Central memory CD8-positive, alpha-beta T cell (primary cell): ENCODE results near the gene HAT1.

Source experiments
- ATAC-seq: fragments of 150-1000 bp; cut with Tn5 transposase; replicated peaks from 2 replicates; pipeline ENCODE4 v1.10.0; 2022; ENCODE audit warnings: mild to moderate bottlenecking, moderate FRiP score, moderate number of reproducible peaks; ENCODE audit not compliant: poor library complexity, severe bottlenecking; ENCODE audit errors: extremely low read depth
- DNase-seq, 2 donors: peaks; one replicate each; pipeline ENCODE4 v3.0.0; 2021; ENCODE audit warnings: low spot score in 2 of 2
- H3K27ac Mint-ChIP-seq: one replicate; pipeline ENCODE4 v1.8.0; 2022; ENCODE audit warnings: low read depth, mild to moderate bottlenecking, moderate library complexity, mixed read lengths
- H3K27me3 Mint-ChIP-seq: one replicate; pipeline ENCODE4 v1.8.0; 2022; ENCODE audit warnings: mixed read lengths
- H3K36me3 Mint-ChIP-seq: one replicate; pipeline ENCODE4 v1.8.0; 2022; ENCODE audit warnings: mild to moderate bottlenecking, moderate library complexity, mixed read lengths; ENCODE audit not compliant: insufficient read depth
- H3K4me1 Mint-ChIP-seq: one replicate; pipeline ENCODE4 v1.8.0; 2022; ENCODE audit warnings: mixed read lengths
- H3K4me3 Mint-ChIP-seq: one replicate; pipeline ENCODE4 v1.8.0; 2022; ENCODE audit warnings: mild to moderate bottlenecking, moderate library complexity, mixed read lengths
- H3K9me3 Mint-ChIP-seq: one replicate; pipeline ENCODE4 v1.8.0; 2022; ENCODE audit warnings: mixed read lengths

Gene HAT1

DNA sequence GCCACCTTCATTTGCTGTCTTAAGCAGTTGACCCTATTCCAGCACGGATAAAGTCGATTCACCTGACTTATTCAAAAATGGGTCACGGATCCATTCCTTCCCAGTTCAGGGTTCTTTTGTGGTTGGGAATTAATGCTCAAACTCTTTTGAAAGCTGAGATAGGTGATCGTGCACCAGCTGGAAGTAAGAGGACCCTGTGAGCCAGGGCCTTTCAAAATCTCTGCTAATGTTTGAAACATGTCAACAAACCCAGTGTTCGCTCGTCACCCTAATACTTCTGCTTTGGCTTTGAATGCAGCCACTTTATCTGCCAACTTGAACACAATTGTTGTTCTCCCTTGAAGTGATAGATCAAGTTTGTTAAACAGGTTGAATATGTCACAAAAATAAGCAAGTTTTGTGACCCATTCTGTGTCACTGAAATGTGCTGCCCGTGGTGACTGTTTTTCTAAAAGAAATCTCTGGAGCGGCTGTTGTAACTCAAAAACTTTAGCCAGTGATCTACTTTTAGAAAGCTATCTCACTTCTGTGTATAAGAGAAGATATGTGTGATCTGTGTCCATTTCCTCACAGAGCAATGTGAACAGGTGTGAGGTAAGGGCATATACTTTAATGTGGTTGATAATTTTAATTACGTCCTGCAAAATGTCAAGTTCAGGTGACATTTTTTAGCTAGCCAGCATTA lies 16.9 kb downstream of the HAT1 start:
- Mint-ChIP-seq H3K36me3 (peaks cover 1% of the 10 kb centered on the region), H3K4me1 (peaks cover 41% of the 10 kb centered on the region)
- no peak for ATAC-seq

DNA sequence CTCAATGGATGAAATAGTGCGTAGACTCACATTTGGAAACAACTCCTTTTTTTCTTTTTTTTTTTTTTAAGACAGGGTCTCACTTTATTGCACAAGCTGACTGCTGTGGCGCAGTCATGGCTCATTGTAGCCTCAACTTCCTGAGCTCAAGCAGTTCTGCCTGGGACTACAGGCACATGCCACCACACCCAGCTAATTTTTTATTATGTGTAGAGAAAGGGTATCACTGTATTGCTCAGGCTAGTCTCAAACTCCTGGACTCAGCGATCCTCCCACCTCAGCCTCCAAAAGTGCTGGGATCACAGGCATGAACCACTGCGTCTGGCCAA lies 17.4 kb downstream of the HAT1 start:
- Mint-ChIP-seq H3K27me3 (no peaks in the 10 kb centered on the region), H3K27ac (no peak overlapping the region), H3K36me3 (peaks cover 1% of the 10 kb centered on the region), H3K4me1 (peaks cover 37% of the 10 kb centered on the region), H3K4me3 (no peak overlapping the region), H3K9me3 (no peaks in the 10 kb centered on the region)
- ATAC-seq, result no peak
- DNase-seq, result no peak

More for the DNA sequence above, 16.9 kb downstream of the HAT1 start:
- Mint-ChIP-seq H3K27ac (no peak overlapping the region), H3K27me3 (no peaks in the 10 kb centered on the region), H3K9me3 (no peaks in the 10 kb centered on the region), H3K4me3 (no peak overlapping the region)
- DNase-seq, result no peak

DNA sequence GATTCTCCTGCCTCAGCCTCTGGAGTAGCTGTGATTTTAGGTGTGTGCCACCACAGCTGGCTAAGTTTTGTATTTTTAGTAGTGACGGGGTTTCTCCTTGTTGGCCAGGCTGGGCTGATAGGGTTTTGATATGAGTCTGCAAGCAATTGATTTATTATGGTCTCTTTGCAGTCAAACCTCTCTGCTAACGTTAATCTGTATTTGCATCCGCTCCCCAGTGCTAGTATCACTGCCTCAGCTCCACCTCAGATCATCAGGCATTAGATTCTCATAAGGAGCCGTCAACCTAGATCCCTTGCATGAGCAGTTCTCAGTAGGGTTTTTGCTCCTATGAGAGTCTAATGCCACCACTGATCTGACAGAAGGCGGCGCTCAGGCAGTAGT lies 19.0 kb downstream of the HAT1 start:
- Mint-ChIP-seq H3K4me3 (no peak overlapping the region), H3K9me3 (no peaks in the 10 kb centered on the region), H3K36me3 (no peaks in the 10 kb centered on the region), H3K4me1 (peaks cover 28% of the 10 kb centered on the region), H3K27me3 (no peaks in the 10 kb centered on the region), H3K27ac (no peak overlapping the region)
- DNase-seq, result no peak
- no peak for ATAC-seq

DNA sequence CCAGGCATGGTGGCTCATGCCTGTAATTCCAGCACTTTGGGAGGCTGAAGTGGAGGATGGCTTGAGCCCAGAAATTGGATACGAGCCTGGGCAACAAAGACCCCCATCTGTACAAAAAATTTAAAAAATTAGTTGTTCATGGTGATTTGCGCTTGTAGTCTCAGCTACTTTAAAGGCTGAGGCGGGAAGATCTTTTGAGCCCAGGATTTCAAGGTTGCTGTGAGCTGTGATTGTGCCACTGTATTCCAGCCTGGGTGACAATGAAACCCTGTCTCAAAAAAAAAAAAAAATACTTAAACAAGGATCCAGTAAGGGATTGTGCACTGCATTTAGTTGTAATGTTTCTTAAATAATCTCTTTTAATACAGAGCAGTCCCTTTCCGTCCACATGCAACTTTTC lies 21.6 kb downstream of the HAT1 start:
- H3K9me3 Mint-ChIP-seq, result no peaks in the 10 kb centered on the region
- DNase-seq, result no peak
- no peaks in the 10 kb centered on the region for H3K27me3 Mint-ChIP-seq
- H3K27ac Mint-ChIP-seq, result no peak overlapping the region
- no peak for ATAC-seq
- no peak overlapping the region for H3K4me3 Mint-ChIP-seq
- peaks cover 15% of the 10 kb centered on the region for H3K4me1 Mint-ChIP-seq
- peaks cover 6% of the 10 kb centered on the region for H3K36me3 Mint-ChIP-seq

DNA sequence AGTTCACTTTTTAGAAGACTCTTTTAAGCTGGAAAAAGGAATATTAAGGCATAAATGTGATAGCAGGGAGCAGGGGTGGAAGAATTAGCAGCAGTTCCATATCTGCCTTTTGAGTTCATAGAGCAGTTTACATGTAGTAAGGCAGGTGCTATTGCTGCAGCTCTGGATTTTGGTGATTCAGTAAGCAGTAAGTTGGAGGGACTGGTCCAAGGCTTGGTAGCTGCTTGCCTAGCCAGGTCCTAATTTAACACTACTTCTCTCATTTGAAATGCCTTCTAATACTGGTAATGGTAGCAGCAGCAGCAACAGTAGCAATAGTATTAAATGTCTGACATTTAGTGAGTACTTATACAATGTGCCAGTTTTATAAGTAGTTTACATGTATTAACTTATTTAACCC lies 30.0 kb downstream of the HAT1 start:
- Mint-ChIP-seq H3K27ac (no peak overlapping the region), H3K4me3 (no peak overlapping the region), H3K9me3 (no peaks in the 10 kb centered on the region), H3K4me1 (peaks cover 27% of the 10 kb centered on the region), H3K27me3 (no peaks in the 10 kb centered on the region), H3K36me3 (peaks cover 17% of the 10 kb centered on the region)
- DNase-seq (no peak), ATAC-seq (no peak)

DNA sequence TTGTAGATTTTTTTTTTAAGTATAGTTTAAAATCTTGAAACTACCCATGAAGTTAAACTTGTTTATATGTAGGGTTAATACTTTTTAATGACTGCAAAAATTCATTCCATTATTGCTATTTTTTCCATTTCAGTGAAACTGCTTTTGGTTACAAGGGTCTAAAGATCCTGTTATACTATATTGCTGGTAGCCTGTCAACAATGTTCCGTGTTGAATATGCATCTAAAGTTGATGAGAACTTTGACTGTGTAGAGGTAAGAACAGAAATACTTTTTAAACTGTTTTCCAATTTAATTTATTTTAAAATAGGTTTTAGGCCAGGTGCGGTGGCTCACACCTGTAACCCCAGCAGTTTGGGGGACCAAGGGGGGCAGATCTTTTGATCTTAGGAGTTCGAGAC lies 30.5 kb downstream of the HAT1 start:
- peaks cover 15% of the 10 kb centered on the region for H3K36me3 Mint-ChIP-seq
- no peak for DNase-seq
- no peak overlapping the region for H3K4me3 Mint-ChIP-seq
- ATAC-seq, result no peak
- H3K4me1 Mint-ChIP-seq, result peaks cover 27% of the 10 kb centered on the region
- H3K27me3 Mint-ChIP-seq, result no peaks in the 10 kb centered on the region
- H3K9me3 Mint-ChIP-seq, result no peaks in the 10 kb centered on the region
- no peak overlapping the region for H3K27ac Mint-ChIP-seq

DNA sequence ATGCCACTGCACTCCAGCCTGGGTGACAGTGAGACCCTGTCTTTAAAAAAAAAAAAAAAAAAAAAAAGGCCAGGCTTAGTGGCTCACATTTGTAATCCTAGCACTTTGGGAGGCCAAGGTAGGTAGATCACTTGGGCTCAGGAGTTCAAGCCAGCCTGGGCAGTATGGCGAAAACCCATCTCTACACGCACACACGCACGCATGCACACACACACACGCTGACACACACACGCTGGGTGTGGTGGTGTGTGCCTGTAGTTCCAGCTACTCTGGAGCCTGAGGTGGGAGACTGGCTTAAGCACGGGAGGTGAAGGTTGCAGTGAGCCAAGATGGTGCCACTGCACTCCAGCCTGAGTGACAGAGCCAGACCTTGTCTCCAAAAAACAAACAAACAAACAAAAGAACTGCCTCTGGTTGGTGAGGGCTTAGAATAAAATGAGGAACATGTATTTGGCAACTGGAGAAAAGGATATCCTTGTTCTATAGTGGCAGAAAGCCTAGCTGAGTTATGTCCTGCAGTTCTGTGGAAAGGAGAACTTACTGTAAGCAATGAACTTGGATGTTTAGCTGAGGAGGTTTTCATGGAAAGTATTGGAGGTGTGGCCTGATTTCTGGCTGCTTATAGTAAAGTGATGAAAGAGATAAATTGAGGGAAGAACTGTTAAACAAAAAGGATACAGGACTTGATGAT lies 34.0 kb downstream of the HAT1 start:
- Mint-ChIP-seq H3K36me3 (peaks cover 17% of the 10 kb centered on the region), H3K27ac (no peak overlapping the region), H3K27me3 (no peaks in the 10 kb centered on the region), H3K4me1 (peaks cover 36% of the 10 kb centered on the region), H3K9me3 (no peaks in the 10 kb centered on the region), H3K4me3 (no peak overlapping the region)
- ATAC-seq, result no peak
- no peak for DNase-seq

DNA sequence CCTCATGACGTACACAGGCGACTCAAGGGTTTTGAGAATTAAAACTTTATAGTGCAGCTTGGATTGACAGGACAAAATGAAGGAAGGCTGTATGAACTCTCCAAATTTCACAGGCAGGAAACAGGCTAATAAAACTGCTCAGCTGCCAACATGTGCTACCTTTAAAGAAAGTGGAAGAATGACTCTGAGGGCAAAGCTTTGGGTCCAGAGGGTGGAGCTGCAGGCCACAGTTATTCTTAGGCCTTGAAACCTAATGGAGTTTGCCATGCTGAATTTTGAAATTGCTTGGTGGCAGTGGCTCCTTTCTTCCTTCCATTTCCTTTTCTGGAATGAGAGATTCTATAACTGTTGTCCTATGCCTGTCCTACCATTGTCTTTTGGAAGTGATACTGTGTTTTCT lies 34.8 kb downstream of the HAT1 start:
- Mint-ChIP-seq H3K9me3 (no peaks in the 10 kb centered on the region), H3K36me3 (peaks cover 17% of the 10 kb centered on the region), H3K27me3 (no peaks in the 10 kb centered on the region), H3K27ac (no peak overlapping the region), H3K4me1 (peaks cover 30% of the 10 kb centered on the region), H3K4me3 (no peak overlapping the region)
- ATAC-seq (no peak), DNase-seq (no peak)

DNA sequence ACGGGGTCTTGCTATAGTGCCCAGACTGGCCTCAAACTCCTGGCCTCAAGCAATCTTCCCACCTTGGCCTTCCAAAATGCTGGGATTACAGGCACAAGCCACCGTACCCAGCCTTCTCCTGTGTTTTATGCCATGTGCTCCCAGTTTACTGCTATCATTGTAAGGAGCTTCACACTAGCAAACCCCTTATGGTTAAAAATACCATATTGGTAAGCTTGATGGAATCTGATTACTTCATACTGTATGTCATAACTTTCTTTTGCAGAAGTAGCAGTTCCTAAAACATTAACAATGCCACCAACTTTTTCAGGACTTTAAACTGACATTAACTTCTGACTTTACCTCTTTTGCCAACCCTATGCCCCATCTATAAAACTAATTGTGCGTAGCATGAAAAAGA lies 36.2 kb downstream of the HAT1 start:
- DNase-seq (no peak), ATAC-seq (no peak)
- peaks cover 30% of the 10 kb centered on the region for H3K4me1 Mint-ChIP-seq
- H3K36me3 Mint-ChIP-seq, result peaks cover 13% of the 10 kb centered on the region
- no peak overlapping the region for H3K27ac Mint-ChIP-seq
- no peaks in the 10 kb centered on the region for H3K9me3 Mint-ChIP-seq
- H3K27me3 Mint-ChIP-seq, result no peaks in the 10 kb centered on the region
- H3K4me3 Mint-ChIP-seq, result no peak overlapping the region

DNA sequence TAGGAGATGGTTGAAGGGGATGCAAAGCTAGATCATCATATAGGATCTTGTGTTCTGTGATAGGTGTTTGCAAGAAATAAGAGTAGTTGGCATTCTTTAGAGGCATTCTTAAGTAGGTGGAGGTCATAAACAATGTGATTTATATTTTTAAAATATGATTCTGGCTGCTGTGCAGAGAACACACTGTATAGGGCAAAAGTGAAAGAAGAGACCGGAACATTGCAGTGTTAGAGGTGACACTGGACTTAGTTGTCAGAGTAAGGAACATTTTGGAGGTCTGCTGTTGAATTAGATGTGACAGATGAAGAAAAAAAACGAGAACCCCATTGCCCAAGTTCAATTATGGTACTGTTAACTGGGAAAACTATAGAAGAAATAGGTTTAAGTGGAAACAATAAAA lies 37.7 kb downstream of the HAT1 start:
- no peak overlapping the region for H3K27ac Mint-ChIP-seq
- DNase-seq, result no peak
- no peaks in the 10 kb centered on the region for H3K27me3 Mint-ChIP-seq
- H3K4me1 Mint-ChIP-seq, result peaks cover 25% of the 10 kb centered on the region
- ATAC-seq, result no peak
- no peaks in the 10 kb centered on the region for H3K9me3 Mint-ChIP-seq
- H3K36me3 Mint-ChIP-seq, result peaks cover 10% of the 10 kb centered on the region
- H3K4me3 Mint-ChIP-seq, result no peak overlapping the region

DNA sequence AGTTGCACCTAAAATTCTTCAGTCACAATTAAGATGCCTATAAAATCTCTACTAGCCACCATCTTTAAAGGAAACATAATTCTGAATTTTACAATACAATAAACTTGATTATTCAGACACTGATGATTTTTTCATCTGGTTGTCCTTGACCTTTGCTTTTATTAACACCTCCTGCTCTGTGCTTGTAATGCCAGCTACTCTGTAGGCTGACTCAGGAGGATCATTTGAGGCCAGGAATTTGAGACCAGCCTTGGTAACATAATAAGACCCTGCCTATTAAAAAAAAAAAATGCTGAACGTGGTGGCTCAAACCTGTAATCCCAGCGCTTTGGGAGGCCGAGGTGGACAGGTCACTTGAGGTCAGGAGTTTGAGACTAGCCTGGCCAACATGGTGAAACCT lies 38.3 kb downstream of the HAT1 start:
- no peaks in the 10 kb centered on the region for H3K9me3 Mint-ChIP-seq
- peaks cover 22% of the 10 kb centered on the region for H3K4me1 Mint-ChIP-seq
- peaks cover 8% of the 10 kb centered on the region for H3K36me3 Mint-ChIP-seq
- no peak for DNase-seq
- peak overlapping the region; percentile 41 for H3K27ac Mint-ChIP-seq
- H3K4me3 Mint-ChIP-seq, result no peak overlapping the region
- ATAC-seq, result no peak
- no peaks in the 10 kb centered on the region for H3K27me3 Mint-ChIP-seq

DNA sequence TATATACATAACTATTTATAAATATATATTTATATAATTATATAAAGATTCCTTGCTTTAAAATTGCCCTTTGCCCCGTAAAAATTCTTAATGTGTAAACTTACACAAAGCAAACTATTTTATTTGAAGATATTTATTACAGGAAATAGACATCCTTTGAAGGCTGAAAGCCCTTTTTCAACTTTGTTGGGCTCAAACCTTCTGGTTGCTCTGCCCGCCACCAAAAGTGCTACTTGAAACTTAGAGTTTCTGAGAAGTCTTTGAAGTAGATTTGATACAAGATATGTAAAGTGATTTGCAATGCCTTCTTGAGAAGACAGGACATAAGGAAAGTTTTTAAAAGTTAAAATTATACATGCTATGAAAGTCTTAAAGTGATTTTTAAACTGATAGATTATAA lies 40.9 kb downstream of the HAT1 start:
- Mint-ChIP-seq H3K4me3 (no peak overlapping the region), H3K9me3 (no peaks in the 10 kb centered on the region), H3K4me1 (peaks cover 15% of the 10 kb centered on the region), H3K36me3 (peaks cover 14% of the 10 kb centered on the region), H3K27ac (no peak overlapping the region), H3K27me3 (no peaks in the 10 kb centered on the region)
- DNase-seq (no peak), ATAC-seq (no peak)

DNA sequence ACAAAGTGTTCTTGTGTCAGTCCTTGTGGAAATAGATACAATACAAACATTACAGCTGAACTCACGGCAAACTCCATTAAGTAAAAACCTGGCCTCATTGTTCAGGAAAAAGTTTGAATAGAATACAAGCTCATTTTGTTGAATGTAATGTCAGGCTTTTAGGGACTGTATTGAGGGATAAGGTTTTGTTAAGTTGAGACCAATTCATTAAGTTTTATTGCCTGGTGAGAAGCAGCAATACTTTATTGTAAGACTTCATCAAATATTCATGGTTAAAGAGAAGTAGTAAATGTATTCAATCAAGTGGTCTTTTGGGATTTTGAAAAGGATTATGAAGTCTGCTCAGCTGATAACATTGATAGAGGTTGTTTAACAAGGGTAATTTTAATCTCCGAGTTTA lies 42.0 kb downstream of the HAT1 start:
- Mint-ChIP-seq H3K27ac (no peak overlapping the region), H3K36me3 (peaks cover 11% of the 10 kb centered on the region), H3K27me3 (no peaks in the 10 kb centered on the region), H3K4me3 (no peak overlapping the region), H3K9me3 (no peaks in the 10 kb centered on the region), H3K4me1 (peaks cover 15% of the 10 kb centered on the region)
- DNase-seq, result no peak
- ATAC-seq, result no peak
